Kidney epithelial cell (primary cell): ENCODE results near the gene LMNA. TPM values are rescaled to one million over a fixed set of nuclear protein-coding genes. Genes with fewer than 3 reads are reported as not detected.

Source experiments
- DNase-seq: peaks from one replicate; pipeline ENCODE4 v3.0.0-alpha.2; 2010; ENCODE audit warnings: low read depth
- H3K27me3 ChIP-seq: 2 replicates; pipeline ENCODE4 v1.6.0; 2011; ENCODE audit warnings: low read length; ENCODE audit not compliant: control insufficient read depth, insufficient read depth
- H3K36me3 ChIP-seq: 2 replicates; pipeline ENCODE4 v1.5.1; 2011; ENCODE audit warnings: low read length; ENCODE audit not compliant: control insufficient read depth, insufficient read depth
- H3K4me3 ChIP-seq: 2 replicates; pipeline ENCODE4 v1.5.1; 2011; ENCODE audit warnings: low read depth, mild to moderate bottlenecking, control low read depth, low read length
- CTCF ChIP-seq: IDR thresholded peaks from 2 replicates; pipeline ENCODE4 v1.5.1; 2011; ENCODE audit warnings: mild to moderate bottlenecking, moderate library complexity, low read length, control low read depth, inconsistent platforms; ENCODE audit not compliant: insufficient read depth, poor library complexity, severe bottlenecking
- total RNA-seq: library from RNA; depleted of rRNA; stranded (reverse); fragments of >200 nt; gene quantifications from 2 replicates; pipeline ENCODE4 v1.2.3, GENCODE V29; 2015

Gene LMNA
- total RNA-seq, result 251 and 280 TPM in 2 replicates

DNA sequence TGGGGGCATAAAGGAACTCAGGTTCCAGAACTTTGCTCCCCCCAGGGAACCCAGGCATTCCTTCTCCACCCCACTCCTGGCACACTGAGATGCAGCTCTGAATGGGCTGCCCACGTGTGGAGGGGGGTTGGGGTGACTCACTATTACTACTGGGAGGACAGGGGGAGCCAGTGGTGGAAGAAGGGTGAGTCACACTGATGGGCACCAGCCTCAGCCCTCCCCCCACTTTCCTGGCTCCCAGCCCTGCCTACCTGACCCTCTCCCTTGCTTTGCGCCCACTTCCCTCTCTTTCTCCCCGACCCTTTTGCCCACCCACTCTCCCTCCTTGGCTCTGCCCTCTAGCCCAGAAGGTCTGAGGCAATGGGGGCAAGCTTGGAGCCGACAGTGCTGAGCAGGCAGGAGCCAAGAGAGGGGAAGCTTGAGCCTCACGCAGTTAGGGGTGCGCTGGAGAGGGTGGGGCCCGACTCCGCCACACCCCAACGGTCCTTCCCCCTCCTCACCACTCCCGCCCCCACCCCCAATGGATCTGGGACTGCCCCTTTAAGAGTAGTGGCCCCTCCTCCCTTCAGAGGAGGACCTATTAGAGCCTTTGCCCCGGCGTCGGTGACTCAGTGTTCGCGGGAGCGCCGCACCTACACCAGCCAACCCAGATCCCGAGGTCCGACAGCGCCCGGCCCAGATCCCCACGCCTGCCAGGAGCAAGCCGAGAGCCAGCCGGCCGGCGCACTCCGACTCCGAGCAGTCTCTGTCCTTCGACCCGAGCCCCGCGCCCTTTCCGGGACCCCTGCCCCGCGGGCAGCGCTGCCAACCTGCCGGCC is at the start of gene LMNA:
Gene LMNA (plus strand): TSS at position 611 of the 818 bp plus-strand sequence. CDS start 208 bp downstream, outside the sequence.
- Histone ChIP-seq H3K36me3 (no peaks in the 10 kb centered on the region), H3K27me3 (no peaks in the 10 kb centered on the region), H3K4me3 (peak within 1 kb of the TSS; percentile 67)
- TF ChIP-seq CTCF, result no peak
- peak; percentile 88 for DNase-seq

GRCh38 chr1:156065212-156065611 is 49.3 kb upstream of the LMNA start:
- DNase-seq, result no peak
- Histone ChIP-seq H3K36me3 (no peaks in the 10 kb centered on the region), H3K27me3 (no peaks in the 10 kb centered on the region), H3K4me3 (no peak overlapping the region)
- TF ChIP-seq CTCF, result no peak

GRCh38 chr1:156065871-156066270 is 48.6 kb upstream of the LMNA start:
- no peaks in the 10 kb centered on the region for H3K27me3 ChIP-seq
- no peak for TF ChIP-seq CTCF

GRCh38 chr1:156067262-156067661 is 47.2 kb upstream of the LMNA start:
- H3K36me3 ChIP-seq, result no peaks in the 10 kb centered on the region

More at GRCh38 chr1:156065871-156066270, 48.6 kb upstream of the LMNA start:
- DNase-seq, result no peak
- Histone ChIP-seq H3K4me3 (no peak overlapping the region), H3K36me3 (no peaks in the 10 kb centered on the region)

GRCh38 chr1:156069490-156070455 is 44.7 kb upstream of the LMNA start:
- Histone ChIP-seq H3K36me3 (no peaks in the 10 kb centered on the region), H3K27me3 (no peaks in the 10 kb centered on the region), H3K4me3 (no peak overlapping the region)
- TF ChIP-seq CTCF, result no peak
- DNase-seq, result no peak

More at GRCh38 chr1:156067262-156067661, 47.2 kb upstream of the LMNA start:
- Histone ChIP-seq H3K27me3 (no peaks in the 10 kb centered on the region), H3K4me3 (no peak overlapping the region)
- no peak for DNase-seq
- TF ChIP-seq CTCF, result no peak
